CD4-positive, alpha-beta T cell treated with Interleukin-21 for 1 hour (primary cell): ENCODE data around the gene LTO1.

Experiments
- DNase-seq: peaks from one replicate; pipeline ENCODE4 v3.0.0-alpha.2; 2020

LTO1 gene

DNA sequence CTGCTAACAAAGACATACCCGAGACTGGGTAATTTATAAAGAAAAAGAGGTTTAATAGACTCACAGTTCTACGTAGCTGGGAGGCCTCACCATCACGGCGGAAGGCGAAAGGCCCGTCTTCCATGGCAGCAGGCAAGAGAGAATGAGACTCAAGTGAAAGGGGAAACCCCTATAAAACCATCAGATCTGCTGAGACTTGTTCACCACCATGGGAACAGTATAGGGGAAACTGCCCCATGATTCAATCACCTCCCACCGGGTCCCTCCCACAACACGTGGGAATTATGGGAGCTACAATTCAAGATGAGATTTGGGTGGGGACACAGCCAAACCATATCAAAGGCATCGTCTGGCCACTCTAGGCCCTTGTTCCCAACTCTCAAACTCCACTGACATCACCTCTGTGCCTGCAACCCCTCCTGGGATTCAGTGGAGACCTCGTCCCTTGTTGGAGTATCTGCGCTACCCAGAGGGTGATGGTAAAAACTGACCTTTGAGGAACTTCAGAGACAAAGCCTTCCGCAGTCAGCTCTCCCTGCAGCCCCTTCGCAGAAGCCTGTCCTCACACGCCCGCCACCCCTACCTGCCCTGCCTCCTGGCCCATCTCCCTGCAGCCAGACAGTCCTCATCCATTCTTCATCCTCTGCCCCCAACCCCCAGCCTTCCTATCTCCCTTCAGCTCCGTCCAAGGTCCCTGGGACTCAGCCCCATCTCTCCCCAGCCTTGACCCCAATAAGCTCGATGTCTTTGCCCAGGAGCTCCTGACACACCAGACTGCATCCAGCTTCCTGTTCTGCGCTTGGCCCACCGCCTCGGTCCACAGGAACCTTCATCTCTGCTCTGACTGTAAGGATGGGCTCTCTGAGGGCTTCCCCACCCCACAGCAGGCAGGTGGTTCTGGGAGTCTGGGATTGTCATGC, 18.4 kb downstream of the LTO1 start:
- DNase-seq, result no peak

DNA sequence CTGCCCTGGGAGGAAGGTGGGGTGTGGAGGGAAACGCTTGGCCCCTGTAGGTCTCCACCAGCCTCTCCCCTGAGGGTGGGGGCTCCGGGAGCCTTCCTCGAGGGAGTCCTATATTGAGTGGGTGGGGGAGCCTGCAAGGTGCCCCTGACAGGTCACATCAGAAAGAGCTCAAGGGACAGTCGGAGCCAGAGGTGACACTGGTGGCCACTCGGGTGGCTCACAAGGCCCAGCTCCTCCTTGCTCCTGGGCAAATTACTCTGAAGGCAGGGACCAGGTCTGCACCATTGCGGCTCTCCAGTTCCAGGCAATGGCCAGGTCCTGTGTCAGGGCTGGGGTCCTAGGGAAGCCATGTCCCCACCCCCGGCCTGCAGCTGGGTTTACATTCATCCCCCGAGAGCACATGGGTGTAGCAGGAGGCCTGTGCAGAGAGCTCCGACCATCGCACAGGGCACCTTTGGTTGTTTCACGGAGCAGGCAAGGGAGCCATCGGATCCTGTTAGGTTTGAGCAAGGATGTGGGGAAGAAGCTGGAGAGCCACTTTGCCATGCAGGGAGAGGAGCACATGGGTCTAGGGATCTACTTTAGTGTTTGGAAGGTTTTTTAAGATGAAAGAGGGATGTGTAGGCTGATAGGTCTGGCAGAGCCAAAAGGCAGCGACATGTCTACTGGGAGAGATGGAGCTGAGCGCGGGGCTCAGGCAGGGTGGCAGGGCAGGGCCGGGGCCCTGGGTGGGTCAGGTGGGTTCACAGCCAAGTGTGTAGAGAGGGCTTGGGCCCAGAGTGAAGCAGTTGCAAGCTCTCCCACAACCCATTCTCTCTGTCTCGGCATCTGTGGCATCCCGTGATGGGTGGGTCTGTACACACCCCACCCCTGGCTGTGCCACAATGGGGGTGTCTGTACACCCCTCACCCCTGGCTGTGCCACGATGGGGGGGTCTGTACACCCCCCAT, 19.4 kb downstream of the LTO1 start:
- DNase-seq, result no peak

DNA sequence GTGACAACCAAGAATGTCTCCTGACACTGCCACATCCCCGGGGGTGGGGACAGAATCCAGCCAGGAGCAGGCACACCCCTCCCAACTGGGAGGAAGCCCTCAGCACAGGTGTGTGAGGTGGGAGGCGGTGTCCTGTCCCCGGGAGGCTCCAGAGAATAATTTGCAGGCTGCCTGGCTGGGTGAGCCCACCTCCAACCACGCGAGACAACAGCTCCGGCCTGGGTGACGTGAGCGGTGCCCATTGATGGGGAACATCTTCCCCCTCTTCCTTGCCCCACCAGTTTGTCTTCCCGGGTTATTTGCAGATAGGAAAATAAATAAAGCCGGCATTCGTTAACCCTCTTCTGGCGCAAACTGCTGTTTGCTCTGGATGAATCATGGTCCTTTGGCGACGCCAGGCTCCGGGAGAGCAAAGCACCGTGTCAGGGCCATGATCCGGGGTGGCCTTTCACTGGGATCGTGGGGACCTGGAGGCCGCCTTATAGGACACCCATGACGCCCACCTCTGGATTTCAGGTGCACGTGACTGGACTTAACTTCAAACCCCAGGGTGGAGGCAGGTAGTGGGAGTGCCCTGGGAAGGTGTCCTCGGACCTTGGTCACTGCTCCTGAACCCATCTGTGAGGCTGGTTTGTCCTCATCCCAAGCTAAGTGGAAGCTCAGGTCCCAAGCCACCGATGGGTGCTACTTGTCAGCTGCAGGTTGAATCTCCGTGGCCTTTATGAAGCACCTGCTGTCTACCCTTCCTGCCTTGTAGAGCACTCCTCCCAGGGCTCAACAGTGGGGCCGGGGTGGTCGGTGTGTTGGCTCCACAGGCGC, 20.3 kb downstream of the LTO1 start:
- no peak for DNase-seq

DNA sequence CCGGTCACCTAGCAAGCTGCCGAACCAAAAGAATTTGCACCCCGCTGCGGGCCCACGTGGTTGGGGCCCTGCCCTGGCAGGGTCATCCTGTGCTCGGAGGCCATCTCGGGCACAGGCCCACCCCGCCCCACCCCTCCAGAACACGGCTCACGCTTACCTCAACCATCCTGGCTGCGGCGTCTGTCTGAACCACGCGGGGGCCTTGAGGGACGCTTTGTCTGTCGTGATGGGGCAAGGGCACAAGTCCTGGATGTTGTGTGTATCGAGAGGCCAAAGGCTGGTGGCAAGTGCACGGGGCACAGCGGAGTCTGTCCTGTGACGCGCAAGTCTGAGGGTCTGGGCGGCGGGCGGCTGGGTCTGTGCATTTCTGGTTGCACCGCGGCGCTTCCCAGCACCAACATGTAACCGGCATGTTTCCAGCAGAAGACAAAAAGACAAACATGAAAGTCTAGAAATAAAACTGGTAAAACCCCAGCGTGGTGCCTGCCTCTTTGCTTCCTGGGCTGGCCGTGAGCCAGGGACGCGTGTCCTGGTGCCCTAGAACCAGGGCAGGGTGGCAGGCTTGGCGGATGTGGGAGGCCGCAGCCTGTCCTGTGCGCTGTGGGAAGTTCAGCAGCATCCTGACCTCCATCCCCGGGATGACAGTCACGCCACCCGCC, 21.0 kb downstream of the LTO1 start:
- no peak for DNase-seq

DNA sequence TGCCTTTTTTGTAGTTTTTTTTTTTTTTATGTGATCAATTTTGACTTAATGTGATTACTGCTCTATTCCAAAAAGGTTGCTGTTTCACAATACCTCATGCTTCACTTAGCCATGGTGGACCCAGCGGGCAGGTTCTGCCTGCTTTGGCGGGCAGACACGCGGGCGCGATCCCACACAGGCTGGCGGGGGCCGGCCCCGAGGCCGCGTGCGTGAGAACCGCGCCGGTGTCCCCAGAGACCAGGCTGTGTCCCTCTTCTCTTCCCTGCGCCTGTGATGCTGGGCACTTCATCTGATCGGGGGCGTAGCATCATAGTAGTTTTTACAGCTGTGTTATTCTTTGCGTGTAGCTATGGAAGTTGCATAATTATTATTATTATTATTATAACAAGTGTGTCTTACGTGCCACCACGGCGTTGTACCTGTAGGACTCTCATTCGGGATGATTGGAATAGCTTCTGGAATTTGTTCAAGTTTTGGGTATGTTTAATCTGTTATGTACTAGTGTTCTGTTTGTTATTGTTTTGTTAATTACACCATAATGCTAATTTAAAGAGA, 21.7 kb downstream of the LTO1 start:
- DNase-seq, result no peak

DNA sequence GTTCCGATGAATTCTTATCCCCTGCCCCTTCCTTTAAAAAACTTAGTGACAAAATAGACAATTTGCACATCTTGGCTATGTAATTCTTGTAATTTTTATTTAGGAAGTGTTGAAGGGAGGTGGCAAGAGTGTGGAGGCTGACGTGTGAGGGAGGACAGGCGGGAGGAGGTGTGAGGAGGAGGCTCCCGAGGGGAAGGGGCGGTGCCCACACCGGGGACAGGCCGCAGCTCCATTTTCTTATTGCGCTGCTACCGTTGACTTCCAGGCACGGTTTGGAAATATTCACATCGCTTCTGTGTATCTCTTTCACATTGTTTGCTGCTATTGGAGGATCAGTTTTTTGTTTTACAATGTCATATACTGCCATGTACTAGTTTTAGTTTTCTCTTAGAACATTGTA, 22.2 kb downstream of the LTO1 start:
- DNase-seq, result no peak

DNA sequence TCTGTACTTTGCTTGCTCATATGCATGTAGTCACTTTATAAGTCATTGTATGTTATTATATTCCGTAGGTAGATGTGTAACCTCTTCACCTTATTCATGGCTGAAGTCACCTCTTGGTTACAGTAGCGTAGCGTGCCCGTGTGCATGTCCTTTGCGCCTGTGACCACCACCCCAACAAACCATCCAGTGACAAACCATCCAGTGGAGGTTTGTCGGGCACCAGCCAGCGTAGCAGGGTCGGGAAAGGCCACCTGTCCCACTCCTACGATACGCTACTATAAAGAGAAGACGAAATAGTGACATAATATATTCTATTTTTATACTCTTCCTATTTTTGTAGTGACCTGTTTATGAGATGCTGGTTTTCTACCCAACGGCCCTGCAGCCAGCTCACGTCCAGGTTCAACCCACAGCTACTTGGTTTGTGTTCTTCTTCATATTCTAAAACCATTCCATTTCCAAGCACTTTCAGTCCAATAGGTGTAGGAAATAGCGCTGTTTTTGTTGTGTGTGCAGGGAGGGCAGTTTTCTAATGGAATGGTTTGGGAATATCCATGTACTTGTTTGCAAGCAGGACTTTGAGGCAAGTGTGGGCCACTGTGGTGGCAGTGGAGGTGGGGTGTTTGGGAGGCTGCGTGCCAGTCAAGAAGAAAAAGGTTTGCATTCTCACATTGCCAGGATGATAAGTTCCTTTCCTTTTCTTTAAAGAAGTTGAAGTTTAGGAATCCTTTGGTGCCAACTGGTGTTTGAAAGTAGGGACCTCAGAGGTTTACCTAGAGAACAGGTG, 23.1 kb downstream of the LTO1 start:
- DNase-seq, result no peak

DNA sequence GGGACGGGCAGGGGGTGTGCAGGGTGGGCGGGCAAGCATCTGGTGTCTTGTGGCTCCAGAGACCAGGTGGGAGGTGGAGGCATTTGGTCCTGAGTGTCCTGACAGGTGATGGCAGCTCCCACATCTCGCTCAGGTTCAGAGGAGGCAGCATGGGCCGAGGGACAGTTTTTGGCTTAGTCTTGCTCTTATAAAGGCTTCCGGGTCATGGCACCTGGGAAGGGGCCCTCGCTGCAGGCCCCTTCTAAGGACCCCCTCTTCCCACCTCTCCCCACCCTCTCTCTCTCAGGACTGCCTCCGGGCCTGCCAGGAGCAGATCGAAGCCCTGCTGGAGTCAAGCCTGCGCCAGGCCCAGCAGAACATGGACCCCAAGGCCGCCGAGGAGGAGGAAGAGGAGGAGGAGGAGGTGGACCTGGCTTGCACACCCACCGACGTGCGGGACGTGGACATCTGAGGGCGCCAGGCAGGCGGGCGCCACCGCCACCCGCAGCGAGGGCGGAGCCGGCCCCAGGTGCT, 24.3 kb downstream of the LTO1 start:
- no peak for DNase-seq

DNA sequence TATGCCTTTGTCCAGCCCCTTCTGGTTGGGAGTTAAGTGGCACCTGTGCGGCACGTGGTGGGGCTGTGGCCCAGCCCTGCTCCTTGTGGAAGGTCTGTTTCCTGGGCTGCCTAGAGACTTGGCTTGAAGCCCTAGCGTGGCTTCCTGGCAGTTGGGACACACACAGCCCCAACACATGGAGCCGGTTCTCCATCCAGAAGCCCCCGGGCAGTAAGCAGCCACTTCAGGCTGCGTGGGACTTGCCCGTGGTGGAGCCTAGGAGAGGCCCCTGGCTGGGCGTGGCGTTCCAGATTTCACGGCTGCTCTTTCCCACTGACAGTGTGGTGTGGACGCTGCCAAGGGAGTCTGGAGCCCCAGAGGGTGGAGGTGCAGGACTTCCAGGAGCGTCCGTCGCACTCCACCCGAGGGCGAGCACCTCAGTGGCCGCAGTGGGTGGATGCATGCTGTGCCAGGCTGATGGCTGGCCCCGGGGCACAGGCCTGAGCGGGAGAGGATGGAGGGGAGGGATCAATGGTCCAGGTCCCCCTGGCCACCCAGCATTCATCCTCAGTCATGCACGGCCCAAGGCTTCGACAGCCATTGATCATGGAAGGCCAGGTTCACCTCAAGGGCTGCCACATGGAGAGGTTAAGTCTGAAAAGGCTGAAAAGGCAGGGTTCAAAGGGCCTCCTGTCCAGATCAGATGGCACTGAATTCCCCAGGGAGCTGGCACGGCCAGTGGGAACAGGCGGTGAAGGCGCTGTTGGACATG, 24.9 kb downstream of the LTO1 start:
- no peak for DNase-seq

DNA sequence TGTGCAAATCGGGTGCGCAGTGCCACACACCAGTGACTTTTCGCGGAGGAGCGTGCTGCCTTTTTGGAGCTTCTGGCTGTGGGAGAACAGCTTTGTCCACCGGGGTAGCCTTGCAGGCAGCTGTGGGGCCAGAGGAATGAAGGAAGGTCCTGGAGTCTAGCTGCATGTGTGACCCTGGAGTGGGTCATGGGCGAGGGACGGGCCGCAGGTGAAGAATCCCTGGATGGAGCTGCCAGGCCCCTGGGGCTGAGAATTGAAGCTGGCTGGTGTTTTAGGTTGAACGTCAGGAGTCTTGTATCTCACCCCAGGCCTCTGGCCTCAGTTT, 25.6 kb downstream of the LTO1 start:
- no peak for DNase-seq

DNA sequence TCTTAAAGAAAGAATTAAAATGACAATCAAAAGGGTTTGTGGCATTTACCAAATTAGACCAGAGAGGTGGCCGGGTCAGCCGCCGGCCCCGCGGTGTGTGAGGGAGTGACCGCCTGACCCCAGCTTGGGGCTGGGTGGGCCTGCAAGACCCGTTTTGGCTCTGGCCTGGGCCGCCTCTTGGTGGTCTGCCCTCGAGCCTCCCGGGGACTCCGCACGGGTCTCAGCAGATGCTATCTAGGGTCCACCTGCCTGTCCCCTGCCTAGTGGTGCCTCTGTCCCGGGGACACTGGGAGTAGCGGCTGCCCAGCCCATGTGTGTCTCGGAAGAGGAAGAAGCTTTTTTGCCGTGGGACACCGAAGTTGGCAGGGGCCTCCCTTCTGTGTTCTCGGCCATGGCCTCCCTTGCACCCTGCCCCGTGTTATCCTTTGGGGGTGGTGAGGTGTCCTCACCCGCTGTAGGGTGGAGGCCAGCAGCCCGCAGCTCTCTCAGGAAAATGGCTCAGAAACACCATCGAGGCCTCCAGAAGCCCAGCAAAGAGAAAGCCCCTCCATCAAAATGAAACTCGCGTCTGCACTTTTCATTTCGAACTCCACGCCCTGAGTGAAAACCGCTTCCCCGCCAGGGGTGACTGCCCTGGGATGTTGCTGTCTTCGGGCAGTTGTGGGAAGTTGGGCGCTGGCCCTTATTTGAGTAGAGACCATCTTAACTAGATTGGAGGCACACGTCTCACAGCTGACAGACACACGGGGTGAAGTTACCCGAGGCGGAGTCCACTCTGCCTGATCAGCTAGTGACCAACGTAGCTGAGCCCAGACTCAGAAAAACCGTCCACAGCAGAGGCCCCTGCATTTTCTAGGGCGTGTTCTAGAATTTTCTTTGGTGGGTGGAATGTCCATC, 26.2 kb downstream of the LTO1 start:
- DNase-seq, result no peak

DNA sequence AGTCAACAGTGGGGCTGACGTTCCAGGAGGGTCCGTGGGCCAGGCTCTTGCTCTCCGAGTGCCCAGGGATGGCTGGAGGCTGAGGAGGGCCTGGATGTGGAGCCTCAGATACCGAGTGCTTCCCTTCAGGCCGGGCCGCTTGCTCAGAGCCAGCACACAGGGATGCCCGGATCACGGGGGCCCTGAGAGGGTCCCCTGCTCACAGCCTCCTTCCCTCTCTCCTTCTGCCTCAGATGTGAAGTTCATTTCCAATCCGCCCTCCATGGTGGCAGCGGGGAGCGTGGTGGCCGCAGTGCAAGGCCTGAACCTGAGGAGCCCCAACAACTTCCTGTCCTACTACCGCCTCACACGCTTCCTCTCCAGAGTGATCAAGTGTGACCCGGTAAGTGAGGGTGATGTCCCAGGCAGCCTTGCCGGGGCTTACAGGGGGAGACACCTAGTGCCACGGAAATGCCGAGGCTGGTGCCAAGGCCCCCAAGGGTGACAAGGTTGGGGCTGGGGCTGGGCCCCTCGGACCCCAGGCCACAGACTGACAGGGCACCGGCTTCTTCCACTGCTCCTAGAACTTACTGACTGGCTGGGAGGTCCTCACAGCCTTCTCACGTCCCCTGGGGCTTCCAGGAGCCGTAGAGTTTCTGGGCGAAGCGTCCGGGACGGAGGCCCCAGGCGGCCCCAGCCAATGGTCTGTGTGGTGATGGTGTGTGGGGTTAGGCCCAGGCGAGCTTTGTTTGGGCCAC, 27.2 kb downstream of the LTO1 start:
- DNase-seq, result no peak

DNA sequence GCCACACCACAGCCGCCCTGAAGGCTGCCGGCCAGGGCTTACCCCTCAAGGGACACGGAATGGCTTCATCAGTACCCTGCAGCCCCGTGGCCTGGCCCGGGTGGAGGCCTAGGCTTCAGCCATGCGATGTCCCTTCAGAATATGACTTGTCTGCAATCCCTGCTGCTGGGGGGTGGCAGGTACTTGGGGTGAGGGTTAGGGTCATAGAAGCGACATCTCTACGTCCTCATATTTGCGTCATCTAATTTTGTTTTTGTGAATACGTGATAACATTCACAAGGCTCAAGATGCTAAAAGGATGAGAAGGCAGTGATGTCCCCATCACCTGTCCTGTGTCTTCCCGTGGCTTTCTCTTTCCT, 27.8 kb downstream of the LTO1 start:
- DNase-seq, result no peak

DNA sequence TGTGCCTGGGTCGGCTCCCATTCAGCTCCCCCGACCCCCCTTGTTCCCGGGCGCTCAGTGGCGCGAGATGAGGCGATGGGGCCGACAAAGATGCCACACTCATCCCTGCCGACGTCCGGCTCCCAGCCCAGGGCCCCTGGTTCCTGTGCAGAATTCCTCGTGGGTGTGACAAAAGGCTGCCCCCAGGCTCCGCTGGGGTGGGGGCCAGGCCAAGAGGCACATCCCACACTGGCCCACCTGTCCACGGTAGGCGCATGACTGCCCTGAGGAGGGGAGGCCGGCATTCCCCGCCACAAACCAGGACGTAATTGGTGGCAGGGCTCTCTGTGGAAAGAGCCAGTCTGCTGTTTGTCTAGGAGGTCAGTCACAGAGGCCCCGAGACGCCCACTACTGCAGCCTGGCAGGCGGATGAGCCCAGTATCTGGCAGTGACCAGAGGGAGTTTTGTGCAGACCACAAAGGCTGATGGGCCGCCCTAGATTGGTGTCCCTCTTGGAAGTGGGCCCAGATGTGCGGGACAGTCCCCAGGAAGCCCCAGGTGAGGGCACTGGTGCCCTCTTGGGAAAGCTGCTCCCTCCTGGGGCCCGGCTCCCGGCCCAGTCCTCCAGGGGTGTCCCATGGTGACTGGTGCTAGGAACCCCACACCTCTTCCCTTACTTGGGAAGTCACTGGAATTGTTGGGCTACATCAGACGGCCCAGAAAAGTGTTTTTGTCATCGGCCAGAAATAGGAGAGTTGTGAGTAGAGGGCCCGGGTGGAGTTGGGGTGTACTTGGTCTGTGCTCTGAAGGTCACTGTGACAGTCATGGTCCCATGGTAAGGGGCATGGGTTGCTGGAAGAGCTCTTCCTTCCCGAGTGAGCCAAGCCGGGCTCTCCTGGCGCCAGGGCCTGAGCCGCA, 28.4 kb downstream of the LTO1 start:
- DNase-seq, result no peak

DNA sequence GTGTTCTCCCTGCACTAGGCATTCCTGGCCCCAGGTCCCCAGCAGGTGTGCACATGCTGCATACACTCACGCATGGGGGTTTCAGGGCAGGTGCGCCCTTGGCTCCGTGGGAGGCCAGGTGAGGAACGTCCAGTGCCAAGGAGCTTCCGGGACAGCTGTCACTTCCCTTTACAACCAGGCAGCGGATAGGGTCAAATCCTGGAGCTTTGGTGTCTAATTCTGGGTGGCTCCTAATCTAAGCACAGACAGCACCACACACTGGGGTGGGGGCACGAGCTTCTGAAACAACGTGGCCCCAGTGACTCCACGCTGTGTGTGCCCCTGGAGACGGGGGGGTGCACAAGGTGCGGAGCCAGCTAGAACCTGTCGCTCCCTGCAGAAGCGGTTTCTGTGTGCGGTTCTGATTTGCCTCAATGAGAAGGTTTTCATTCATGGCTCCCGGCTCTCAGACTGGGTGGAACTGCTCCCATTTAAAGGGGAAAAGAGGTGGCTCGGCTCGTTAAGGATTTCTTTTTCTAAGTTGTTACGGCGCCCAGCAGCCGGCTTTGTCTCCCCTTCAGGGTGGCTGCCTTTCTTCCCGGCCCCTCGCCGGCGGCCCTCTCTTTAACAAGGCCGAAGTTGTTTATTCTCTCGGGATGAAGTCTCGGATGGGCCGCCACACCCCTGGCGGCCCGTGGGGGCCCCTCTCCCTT, 29.2 kb downstream of the LTO1 start:
- no peak for DNase-seq

DNA sequence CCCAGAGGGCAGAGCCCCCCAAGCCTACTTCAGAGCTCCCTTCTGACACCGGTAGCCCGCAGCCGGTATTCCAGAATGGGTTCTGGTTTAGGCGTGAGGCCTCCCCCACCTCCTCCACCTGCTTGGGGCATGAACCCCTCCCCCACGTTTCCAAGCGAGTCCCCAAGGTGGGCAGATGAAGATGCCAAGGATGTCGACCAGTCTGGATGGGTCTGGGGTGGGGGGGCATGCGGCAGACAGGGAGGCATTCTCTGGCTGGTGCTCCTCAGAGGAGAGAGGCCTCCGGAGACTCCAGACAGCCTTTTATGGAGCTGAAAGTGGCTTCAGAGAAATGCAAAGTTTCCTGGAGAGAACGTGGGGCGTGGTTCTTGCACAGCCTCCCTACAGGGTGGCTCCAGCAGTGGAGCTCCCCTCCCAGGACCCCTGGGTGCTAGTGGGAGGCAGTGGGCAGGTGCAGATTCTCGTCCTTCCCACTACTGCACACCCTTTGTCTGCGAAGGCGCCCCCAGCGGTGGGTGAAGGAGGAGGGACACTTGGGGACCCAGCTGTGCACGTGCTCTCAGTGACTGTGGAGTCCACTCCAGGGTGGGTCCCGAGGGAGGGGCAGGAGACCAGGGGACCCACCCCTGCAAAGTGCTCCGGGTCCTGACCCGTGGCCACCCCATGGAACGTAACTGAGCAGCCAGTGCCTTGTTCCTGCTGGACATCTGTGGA, 30.0 kb downstream of the LTO1 start:
- DNase-seq, result no peak
